Cardiac muscle cell (in vitro differentiated cells and primary cell): Measurements from ENCODE around the gene NAALADL2. TPM values are rescaled to one million over a fixed set of nuclear protein-coding genes. Genes with fewer than 3 reads are reported as not detected.

Experiments used
- DNase-seq, 2 donors: peaks; one replicate each; pipeline versions ENCODE4 v3.0.0 to v3.0.0-alpha.2; 2010 to 2017; ENCODE audit warnings: low read depth in 1 of 2, low spot score in 1 of 2
- H3K27ac ChIP-seq: fragments of 200-600 bp; sonication (generic); 2 replicates; pipeline ENCODE4 v1.5.1; 2016
- H3K27me3 ChIP-seq: fragments of 200-600 bp; sonication (generic); 2 replicates; pipeline ENCODE4 v1.6.0; 2016; ENCODE audit warnings: control low read depth
- H3K36me3 ChIP-seq: fragments of 200-600 bp; sonication (generic); 2 replicates; pipeline ENCODE4 v1.5.1; 2016; ENCODE audit warnings: control low read depth
- H3K4me1 ChIP-seq: fragments of 200-600 bp; sonication (generic); 2 replicates; pipeline ENCODE4 v1.8.1; 2017; ENCODE audit warnings: low read depth, mild to moderate bottlenecking, mixed run types
- H3K4me3 ChIP-seq: fragments of 200-600 bp; sonication (generic); 2 replicates; pipeline ENCODE4 v1.5.1; 2016; ENCODE audit warnings: mild to moderate bottlenecking
- H3K9me3 ChIP-seq: fragments of 200-600 bp; sonication (generic); 2 replicates; pipeline ENCODE4 v1.5.1; 2017; ENCODE audit warnings: low read depth, mild to moderate bottlenecking, control low read depth
- polyA plus RNA-seq: library from polyadenylated mRNA; unstranded; fragments of >200 nt; fragmentation: Nextera tagmentation; extraction: Ambion mirVana; gene quantifications from 2 replicates; pipeline ENCODE4 v1.2.1, GENCODE V29; 2016
- total RNA-seq: library from RNA; depleted of rRNA; stranded (reverse); fragments of >200 nt; gene quantifications from 2 replicates; pipeline ENCODE4 v1.2.3, GENCODE V29; 2016
- TF ChIP-seq, protein P1 (sequence below): IDR thresholded peaks from 2 replicates; pipeline ENCODE4 v1.5.1; 2012; ENCODE audit warnings: low read depth, mild to moderate bottlenecking, low read length

The NAALADL2 gene
- total and polyA plus RNA-seq, 2 experiments from 2014 or later = 2.4 to 3.8 TPM

- Histone ChIP-seq H3K9me3 (no peaks in the 10 kb centered on the region), H3K27me3 (peaks cover 99% of the 10 kb centered on the region), H3K4me1 (no peaks in the 10 kb centered on the region), H3K27ac (no peak overlapping the region), H3K36me3 (no peaks in the 10 kb centered on the region), H3K4me3 (no peak overlapping the region)
- TF ChIP-seq, protein P1, sequence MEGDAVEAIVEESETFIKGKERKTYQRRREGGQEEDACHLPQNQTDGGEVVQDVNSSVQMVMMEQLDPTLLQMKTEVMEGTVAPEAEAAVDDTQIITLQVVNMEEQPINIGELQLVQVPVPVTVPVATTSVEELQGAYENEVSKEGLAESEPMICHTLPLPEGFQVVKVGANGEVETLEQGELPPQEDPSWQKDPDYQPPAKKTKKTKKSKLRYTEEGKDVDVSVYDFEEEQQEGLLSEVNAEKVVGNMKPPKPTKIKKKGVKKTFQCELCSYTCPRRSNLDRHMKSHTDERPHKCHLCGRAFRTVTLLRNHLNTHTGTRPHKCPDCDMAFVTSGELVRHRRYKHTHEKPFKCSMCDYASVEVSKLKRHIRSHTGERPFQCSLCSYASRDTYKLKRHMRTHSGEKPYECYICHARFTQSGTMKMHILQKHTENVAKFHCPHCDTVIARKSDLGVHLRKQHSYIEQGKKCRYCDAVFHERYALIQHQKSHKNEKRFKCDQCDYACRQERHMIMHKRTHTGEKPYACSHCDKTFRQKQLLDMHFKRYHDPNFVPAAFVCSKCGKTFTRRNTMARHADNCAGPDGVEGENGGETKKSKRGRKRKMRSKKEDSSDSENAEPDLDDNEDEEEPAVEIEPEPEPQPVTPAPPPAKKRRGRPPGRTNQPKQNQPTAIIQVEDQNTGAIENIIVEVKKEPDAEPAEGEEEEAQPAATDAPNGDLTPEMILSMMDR = no peak
- DNase-seq = no peak
Measured at GRCh38 chr3:175852560-175852959, 993.4 kb downstream of the NAALADL2 start.

- Histone ChIP-seq H3K27me3 (peaks cover 93% of the 10 kb centered on the region), H3K4me1 (no peaks in the 10 kb centered on the region), H3K27ac (no peak overlapping the region), H3K36me3 (no peaks in the 10 kb centered on the region), H3K4me3 (no peak overlapping the region), H3K9me3 (no peaks in the 10 kb centered on the region)
- no peak for DNase-seq
- TF ChIP-seq, protein P1 = no peak
Measured at GRCh38 chr3:175857666-175858270, 998.6 kb downstream of the NAALADL2 start.
